Gastrocnemius medialis (tissue), 4 donors: ENCODE measurements around the gene FBRSL1. TPM values are rescaled to one million over a fixed set of nuclear protein-coding genes. Genes with fewer than 3 reads are reported as not detected.

Experiments
- ATAC-seq, 2 donors: fragments of 150-250 bp; one replicate each; pipeline ENCODE4 v1.9.1; 2016
- DNase-seq, 2 donors: peaks; one replicate each; pipeline ENCODE4 v3.0.0-alpha.2; 2019
- H3K27ac ChIP-seq, 4 donors: fragments of 200-600 bp; sonication (generic); 1 replicate in 1 of 4; 2 replicates in 3 of 4; pipeline ENCODE4 v1.5.1; 2016 to 2018; ENCODE audit warnings: mild to moderate bottlenecking in 2 of 4, moderate library complexity in 1 of 4
- H3K27me3 ChIP-seq, 3 donors: fragments of 200-600 bp; sonication (generic) in 2 of 3; 1 replicate in 1 of 3; 2 replicates in 2 of 3; pipeline versions ENCODE4 v1.5.1 to v1.6.0; 2016 to 2019; ENCODE audit warnings: mild to moderate bottlenecking in 1 of 3, moderate library complexity in 1 of 3
- H3K36me3 ChIP-seq, 2 donors: fragments of 200-600 bp; sonication (generic) in 1 of 2; one replicate each; pipeline ENCODE4 v1.5.1; 2017 to 2018
- H3K4me1 ChIP-seq, 2 donors: fragments of 200-600 bp; sonication (generic) in 1 of 2; one replicate each; pipeline ENCODE4 v1.5.1; 2016 to 2017; ENCODE audit warnings: mild to moderate bottlenecking in 2 of 2
- H3K4me3 ChIP-seq, 4 donors: fragments of 200-600 bp; sonication (generic) in 3 of 4; 1 replicate in 1 of 4; 2 replicates in 3 of 4; pipeline ENCODE4 v1.5.1; 2016 to 2019; ENCODE audit warnings: mild to moderate bottlenecking in 2 of 4
- H3K9me3 ChIP-seq, 3 donors: fragments of 200-600 bp; sonication (generic) in 2 of 3; 1 replicate in 1 of 3; 2 replicates in 2 of 3; pipeline ENCODE4 v1.5.1; 2016 to 2019
- POLR2A ChIP-seq, 2 donors: fragments of 450-650 bp; IDR thresholded peaks; one replicate each; pipeline ENCODE4 v1.6.1; 2017; ENCODE audit warnings: antibody characterized with exemption in 2 of 2, mild to moderate bottlenecking in 2 of 2, moderate library complexity in 2 of 2
- in situ Hi-C, 4 donors: fragments of 200-750 bp; cut with MboI; loops; one replicate each; pipeline versions ENCODE4 v1.15.0 to v1.8.0; 2017; ENCODE audit warnings: low sequenced_read_pairs in 4 of 4
- intact Hi-C: fragments of 100-400 bp; cut with DNase I; formaldehyde crosslinking; loops from one replicate; pipeline ENCODE4 v1.15.1; 2023; ENCODE audit warnings: low total_unique reads
- total RNA-seq, 4 donors: library from RNA; depleted of rRNA; stranded (reverse); fragments of >200 nt; gene quantifications; one replicate each; pipeline versions ENCODE4 v1.1.0 to v1.2.3, GENCODE V29; 2016
- TF ChIP-seq, protein P1 (sequence below), 5 experiments: fragments of 450-650 bp in 3 of 5; fragments of 200-600 bp in 2 of 5; sonication (generic) in 2 of 5; IDR thresholded peaks in 4 of 5; conservative IDR thresholded peaks in 1 of 5; 1 replicate in 4 of 5; 2 replicates in 1 of 5; pipeline ENCODE4 v1.5.1; 2016 to 2019; ENCODE audit warnings: antibody characterized with exemption in 5 of 5, mild to moderate bottlenecking in 3 of 5, moderate library complexity in 3 of 5

Gene FBRSL1
- total RNA-seq, 4 donors from 2014 or later: 8.4 to 29.4 (median 22.8) TPM

DNA sequence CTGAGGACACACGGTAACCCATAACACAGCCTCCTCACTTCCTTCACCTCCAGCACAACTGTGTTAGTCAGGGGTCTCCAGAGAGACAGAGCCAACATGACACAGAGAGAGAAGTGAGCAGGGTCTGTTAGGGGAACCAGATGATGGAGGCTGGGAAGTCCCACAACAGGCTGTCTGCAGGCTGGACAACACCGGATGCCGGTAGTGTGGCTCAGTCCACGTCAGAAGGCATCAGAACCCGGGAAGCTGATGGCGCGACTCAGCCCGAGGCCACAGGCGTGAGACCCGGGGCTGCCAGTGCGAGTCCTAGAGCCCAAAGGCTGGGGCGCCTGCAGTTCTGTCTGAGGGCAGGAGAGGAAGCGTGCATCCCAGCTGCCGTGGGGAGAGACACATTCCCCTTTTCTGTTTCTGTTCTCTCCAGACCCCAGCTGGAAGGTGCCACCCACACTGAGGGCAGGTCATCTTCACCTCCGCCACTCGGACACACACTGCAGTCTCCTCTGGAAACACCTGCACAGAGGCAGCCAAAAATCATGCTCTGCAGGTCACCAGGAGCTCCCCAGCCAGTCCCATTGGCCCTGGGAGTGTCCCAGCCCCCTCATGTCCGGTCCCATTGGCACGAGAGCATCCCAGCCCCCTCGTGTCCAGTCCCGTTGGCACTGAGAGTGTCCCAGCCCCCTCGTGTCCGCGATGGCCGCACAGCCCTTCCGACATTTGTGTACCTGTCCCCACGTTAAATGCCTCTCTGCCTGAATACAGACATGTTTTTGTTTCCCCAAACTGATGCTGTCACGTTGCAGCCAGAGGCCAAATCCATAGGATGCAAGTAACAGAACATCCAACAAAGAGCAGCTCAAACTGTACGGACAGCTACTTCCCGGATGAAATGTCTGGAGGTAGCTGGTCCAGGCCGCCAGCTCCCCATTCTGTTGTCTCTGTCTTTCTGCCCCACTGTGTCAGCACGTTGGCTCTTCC is 7.9 kb upstream of the FBRSL1 start:
- H3K4me3 ChIP-seq: no peak overlapping the region
- no peaks in the 10 kb centered on the region for H3K9me3 ChIP-seq
- ATAC-seq (no peak), DNase-seq (no peak)
- no peaks in the 10 kb centered on the region for H3K4me1 ChIP-seq
- peaks cover 0 to 4% (median 0%) of the 10 kb centered on the region in 3 donors for H3K27me3 ChIP-seq
- in situ Hi-C loops: no loop called here
- no peaks in the 10 kb centered on the region for H3K36me3 ChIP-seq
- intact Hi-C loops: no loop called here
- TF ChIP-seq POLR2A (IDR thresholded peaks at IDR 0.05): no peak
- TF ChIP-seq, protein P1, sequence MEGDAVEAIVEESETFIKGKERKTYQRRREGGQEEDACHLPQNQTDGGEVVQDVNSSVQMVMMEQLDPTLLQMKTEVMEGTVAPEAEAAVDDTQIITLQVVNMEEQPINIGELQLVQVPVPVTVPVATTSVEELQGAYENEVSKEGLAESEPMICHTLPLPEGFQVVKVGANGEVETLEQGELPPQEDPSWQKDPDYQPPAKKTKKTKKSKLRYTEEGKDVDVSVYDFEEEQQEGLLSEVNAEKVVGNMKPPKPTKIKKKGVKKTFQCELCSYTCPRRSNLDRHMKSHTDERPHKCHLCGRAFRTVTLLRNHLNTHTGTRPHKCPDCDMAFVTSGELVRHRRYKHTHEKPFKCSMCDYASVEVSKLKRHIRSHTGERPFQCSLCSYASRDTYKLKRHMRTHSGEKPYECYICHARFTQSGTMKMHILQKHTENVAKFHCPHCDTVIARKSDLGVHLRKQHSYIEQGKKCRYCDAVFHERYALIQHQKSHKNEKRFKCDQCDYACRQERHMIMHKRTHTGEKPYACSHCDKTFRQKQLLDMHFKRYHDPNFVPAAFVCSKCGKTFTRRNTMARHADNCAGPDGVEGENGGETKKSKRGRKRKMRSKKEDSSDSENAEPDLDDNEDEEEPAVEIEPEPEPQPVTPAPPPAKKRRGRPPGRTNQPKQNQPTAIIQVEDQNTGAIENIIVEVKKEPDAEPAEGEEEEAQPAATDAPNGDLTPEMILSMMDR (IDR thresholded peaks at IDR 0.05 in 4 of 5, conservative IDR thresholded peaks at IDR 0.05 in 1 of 5): no peak
- no peak overlapping the region for H3K27ac ChIP-seq

DNA sequence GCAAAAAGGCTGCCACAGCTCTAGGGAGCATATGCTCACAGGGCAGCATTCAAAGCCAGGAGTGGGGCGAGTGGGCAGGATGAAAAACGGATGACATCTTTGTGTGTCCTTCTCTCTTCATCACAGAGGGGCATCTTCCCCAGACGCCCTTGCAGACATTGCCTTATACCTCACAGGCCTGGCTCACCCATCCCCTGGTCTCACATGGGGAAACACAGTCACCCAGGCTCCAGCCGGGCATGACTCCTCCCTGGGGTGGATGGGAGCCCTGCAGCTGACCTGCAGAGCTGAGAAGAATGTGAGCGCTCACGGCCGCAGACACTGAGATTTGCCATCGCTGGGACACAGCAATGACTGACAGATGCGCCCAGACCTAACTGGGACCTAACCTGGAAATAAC is 7.2 kb upstream of the FBRSL1 start:
- DNase-seq: no peak
- Histone ChIP-seq H3K27me3 (peaks cover 0 to 4% (median 0%) of the 10 kb centered on the region in 3 donors), H3K36me3 (no peaks in the 10 kb centered on the region), H3K27ac (no peak overlapping the region), H3K4me1 (no peaks in the 10 kb centered on the region), H3K9me3 (no peaks in the 10 kb centered on the region), H3K4me3 (no peak overlapping the region)
- in situ Hi-C loops: no loop called here
- TF ChIP-seq, protein P1 (IDR thresholded peaks at IDR 0.05 in 4 of 5, conservative IDR thresholded peaks at IDR 0.05 in 1 of 5): no peak
- no peak for TF ChIP-seq POLR2A (IDR thresholded peaks at IDR 0.05)
- ATAC-seq: no peak
- intact Hi-C loops: no loop called here

DNA sequence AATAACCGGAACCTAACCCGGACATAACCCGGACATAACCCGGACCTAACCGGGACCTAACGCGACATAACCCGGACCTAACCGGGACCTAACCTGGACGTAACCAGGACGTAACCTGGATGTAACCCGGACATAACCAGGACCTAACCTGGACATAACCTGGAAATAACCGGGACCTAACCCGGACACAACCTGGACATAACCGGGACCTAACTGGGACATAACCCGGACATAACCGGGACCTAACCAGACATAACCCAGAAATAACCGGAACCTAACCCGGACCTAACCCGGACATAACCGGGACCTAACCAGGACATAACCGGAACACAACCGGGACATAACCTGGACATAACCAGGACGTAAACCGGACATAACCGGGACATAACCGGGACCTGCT is 6.7 kb upstream of the FBRSL1 start:
- H3K9me3 ChIP-seq: no peaks in the 10 kb centered on the region
- DNase-seq (no peak), ATAC-seq (no peak)
- in situ Hi-C loops: no loop called here
- H3K27me3 ChIP-seq: peaks cover 0 to 4% (median 0%) of the 10 kb centered on the region in 3 donors
- no peaks in the 10 kb centered on the region for H3K4me1 ChIP-seq
- no peak overlapping the region for H3K4me3 ChIP-seq
- no peak overlapping the region for H3K27ac ChIP-seq
- intact Hi-C loops: no loop called here
- TF ChIP-seq, protein P1 (IDR thresholded peaks at IDR 0.05 in 4 of 5, conservative IDR thresholded peaks at IDR 0.05 in 1 of 5): no peak
- TF ChIP-seq POLR2A (IDR thresholded peaks at IDR 0.05): no peak
- no peaks in the 10 kb centered on the region for H3K36me3 ChIP-seq

DNA sequence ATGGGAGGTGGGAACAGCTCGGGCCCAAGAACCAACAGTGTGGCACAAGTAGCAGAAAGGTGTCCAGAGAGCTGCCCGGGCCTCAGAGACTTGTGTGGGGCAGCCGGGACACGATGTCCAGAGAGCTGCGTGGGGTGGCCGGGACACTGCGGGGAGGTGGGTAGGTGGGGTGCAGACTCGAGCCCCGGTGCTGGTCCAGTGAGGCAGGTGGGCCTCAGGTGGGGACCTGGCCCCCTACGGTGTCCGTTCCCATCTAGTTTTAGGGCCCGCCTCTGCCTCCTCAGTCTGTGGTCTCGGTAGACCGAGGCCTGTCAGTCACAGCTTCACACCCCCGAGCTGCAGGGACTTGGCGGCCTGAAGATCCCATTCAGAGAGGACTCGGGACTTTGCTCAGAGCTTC is 6.3 kb upstream of the FBRSL1 start:
- ATAC-seq: no peak
- in situ Hi-C loops (no loop called here), intact Hi-C loops (no loop called here)
- TF ChIP-seq, protein P1 (IDR thresholded peaks at IDR 0.05 in 4 of 5, conservative IDR thresholded peaks at IDR 0.05 in 1 of 5): no peak
- no peak for TF ChIP-seq POLR2A (IDR thresholded peaks at IDR 0.05)
- Histone ChIP-seq H3K27me3 (peaks cover 0 to 4% (median 0%) of the 10 kb centered on the region in 3 donors), H3K36me3 (no peaks in the 10 kb centered on the region), H3K4me1 (no peaks in the 10 kb centered on the region), H3K27ac (no peak overlapping the region), H3K4me3 (no peak overlapping the region), H3K9me3 (no peaks in the 10 kb centered on the region)
- DNase-seq: no peak
